ENCODE measurements around the gene GK2. TPM values are rescaled to one million over a fixed set of nuclear protein-coding genes. Genes with fewer than 3 reads are reported as not detected.

GK2 gene
- total RNA-seq, 1 experiment from 2014 or later, result not detected

DNA sequence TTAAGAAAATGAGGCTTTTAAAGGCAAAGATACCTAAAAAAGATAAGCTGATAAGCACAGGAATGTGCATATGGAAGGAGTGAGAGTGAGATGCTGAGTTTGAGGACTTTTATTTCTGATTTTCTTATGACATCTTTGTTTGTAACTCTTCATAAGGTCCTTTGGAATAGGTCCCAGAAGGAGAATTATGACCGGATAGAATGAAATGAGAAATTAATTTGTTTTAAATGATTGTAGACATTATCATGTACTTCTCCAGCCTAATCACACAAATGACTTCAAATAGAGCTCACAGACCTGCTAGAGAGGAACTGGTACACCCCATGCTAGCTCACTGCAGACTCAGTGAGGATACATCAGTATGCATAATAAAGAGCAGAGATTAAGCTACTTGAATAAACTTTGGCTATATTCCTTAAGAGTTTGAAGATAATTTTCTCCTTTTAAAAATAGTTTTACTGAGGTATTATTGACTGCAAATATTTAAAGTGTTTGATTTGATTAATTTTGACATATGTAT lies 5.6 kb downstream of the GK2 start:
- no peaks in the 10 kb centered on the region for H3K36me3 ChIP-seq (ENCODE audit: control insufficient read depth, insufficient read depth, low read length)
- TF ChIP-seq, protein P1, sequence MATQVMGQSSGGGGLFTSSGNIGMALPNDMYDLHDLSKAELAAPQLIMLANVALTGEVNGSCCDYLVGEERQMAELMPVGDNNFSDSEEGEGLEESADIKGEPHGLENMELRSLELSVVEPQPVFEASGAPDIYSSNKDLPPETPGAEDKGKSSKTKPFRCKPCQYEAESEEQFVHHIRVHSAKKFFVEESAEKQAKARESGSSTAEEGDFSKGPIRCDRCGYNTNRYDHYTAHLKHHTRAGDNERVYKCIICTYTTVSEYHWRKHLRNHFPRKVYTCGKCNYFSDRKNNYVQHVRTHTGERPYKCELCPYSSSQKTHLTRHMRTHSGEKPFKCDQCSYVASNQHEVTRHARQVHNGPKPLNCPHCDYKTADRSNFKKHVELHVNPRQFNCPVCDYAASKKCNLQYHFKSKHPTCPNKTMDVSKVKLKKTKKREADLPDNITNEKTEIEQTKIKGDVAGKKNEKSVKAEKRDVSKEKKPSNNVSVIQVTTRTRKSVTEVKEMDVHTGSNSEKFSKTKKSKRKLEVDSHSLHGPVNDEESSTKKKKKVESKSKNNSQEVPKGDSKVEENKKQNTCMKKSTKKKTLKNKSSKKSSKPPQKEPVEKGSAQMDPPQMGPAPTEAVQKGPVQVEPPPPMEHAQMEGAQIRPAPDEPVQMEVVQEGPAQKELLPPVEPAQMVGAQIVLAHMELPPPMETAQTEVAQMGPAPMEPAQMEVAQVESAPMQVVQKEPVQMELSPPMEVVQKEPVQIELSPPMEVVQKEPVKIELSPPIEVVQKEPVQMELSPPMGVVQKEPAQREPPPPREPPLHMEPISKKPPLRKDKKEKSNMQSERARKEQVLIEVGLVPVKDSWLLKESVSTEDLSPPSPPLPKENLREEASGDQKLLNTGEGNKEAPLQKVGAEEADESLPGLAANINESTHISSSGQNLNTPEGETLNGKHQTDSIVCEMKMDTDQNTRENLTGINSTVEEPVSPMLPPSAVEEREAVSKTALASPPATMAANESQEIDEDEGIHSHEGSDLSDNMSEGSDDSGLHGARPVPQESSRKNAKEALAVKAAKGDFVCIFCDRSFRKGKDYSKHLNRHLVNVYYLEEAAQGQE (IDR thresholded peaks at IDR 0.05; ENCODE audit: insufficient read depth in 1 of 2, low read depth in 2 of 2, low read length in 1 of 2), result no peak
- no peak for TF ChIP-seq TCF7L2 (IDR thresholded peaks at IDR 0.05; ENCODE audit: low read depth, low read length)
- no peak for TF ChIP-seq SIN3A (IDR thresholded peaks at IDR 0.05; ENCODE audit: borderline replicate concordance, insufficient read depth, low read depth, low read length)
- TF ChIP-seq POLR2AphosphoS5 (IDR thresholded peaks at IDR 0.05; ENCODE audit: low read depth, low read length), result no peak
- TF ChIP-seq, protein P2, sequence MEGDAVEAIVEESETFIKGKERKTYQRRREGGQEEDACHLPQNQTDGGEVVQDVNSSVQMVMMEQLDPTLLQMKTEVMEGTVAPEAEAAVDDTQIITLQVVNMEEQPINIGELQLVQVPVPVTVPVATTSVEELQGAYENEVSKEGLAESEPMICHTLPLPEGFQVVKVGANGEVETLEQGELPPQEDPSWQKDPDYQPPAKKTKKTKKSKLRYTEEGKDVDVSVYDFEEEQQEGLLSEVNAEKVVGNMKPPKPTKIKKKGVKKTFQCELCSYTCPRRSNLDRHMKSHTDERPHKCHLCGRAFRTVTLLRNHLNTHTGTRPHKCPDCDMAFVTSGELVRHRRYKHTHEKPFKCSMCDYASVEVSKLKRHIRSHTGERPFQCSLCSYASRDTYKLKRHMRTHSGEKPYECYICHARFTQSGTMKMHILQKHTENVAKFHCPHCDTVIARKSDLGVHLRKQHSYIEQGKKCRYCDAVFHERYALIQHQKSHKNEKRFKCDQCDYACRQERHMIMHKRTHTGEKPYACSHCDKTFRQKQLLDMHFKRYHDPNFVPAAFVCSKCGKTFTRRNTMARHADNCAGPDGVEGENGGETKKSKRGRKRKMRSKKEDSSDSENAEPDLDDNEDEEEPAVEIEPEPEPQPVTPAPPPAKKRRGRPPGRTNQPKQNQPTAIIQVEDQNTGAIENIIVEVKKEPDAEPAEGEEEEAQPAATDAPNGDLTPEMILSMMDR (IDR thresholded peaks at IDR 0.05), result no peak
- no peaks in the 10 kb centered on the region for H3K27me3 ChIP-seq (ENCODE audit: control insufficient read depth, insufficient read depth, low read length)
- H3K4me1 ChIP-seq (ENCODE audit: control insufficient read depth, insufficient read depth, low read length), result no peaks in the 10 kb centered on the region
- in situ Hi-C loops (cut with HindIII; ENCODE audit: low pct_unique_long_range_greater_than_20kb, low sequenced_read_pairs), result no loop called here
- H3K4me3 ChIP-seq (ENCODE audit: low read depth in 2 of 2, low read length in 2 of 2), result no peak overlapping the region
- POLR2A ChIA-PET, result no interaction called here
- CTCF ChIA-PET, result no interaction called here
- no peaks in the 10 kb centered on the region for H3K9me3 ChIP-seq (ENCODE audit: control insufficient read depth, insufficient read depth, low read depth, low read length)
- DNase-seq (ENCODE audit: low read depth, low spot score) (no peak), ATAC-seq (no peak)
- no peak overlapping the region for H3K27ac ChIP-seq (ENCODE audit: low read length)
- intact Hi-C loops (cut with micrococcal nuclease; ENCODE audit: unreplicated experiment), result no loop called here
- no TSS peak for BruUV-seq (replicated peaks)

DNA sequence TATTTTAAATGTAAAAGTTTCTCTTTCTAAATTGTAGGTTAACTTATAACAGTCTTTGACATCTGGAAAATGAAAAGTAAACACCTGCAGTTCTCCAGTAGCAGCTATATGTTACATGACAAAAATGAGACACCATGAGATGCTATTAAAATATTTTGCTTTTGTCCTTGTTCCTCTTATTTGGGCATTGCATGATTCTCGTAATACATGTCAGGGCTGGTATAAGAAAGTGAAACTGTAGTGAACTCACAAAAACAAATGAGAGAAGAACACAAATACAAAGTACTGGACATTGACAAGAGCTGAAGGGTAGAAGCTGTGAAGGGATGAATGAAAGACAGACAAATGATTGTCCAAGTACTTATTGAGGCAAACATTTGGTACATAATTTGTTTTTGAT lies 9.0 kb downstream of the GK2 start:
- ATAC-seq (no peak), DNase-seq (ENCODE audit: low read depth, low spot score) (no peak)
- no TSS peak for BruUV-seq (replicated peaks)
- in situ Hi-C loops (cut with HindIII; ENCODE audit: low pct_unique_long_range_greater_than_20kb, low sequenced_read_pairs) (no loop called here), intact Hi-C loops (cut with micrococcal nuclease; ENCODE audit: unreplicated experiment) (no loop called here)
- Histone ChIP-seq H3K9me3 (ENCODE audit: control insufficient read depth, insufficient read depth, low read depth, low read length) (no peaks in the 10 kb centered on the region), H3K4me1 (ENCODE audit: control insufficient read depth, insufficient read depth, low read length) (no peaks in the 10 kb centered on the region), H3K36me3 (ENCODE audit: control insufficient read depth, insufficient read depth, low read length) (no peaks in the 10 kb centered on the region), H3K27me3 (ENCODE audit: control insufficient read depth, insufficient read depth, low read length) (no peaks in the 10 kb centered on the region), H3K4me3 (ENCODE audit: low read depth in 2 of 2, low read length in 2 of 2) (no peak overlapping the region), H3K27ac (ENCODE audit: low read length) (no peak overlapping the region)
- TF ChIP-seq TCF7L2 (IDR thresholded peaks at IDR 0.05; ENCODE audit: low read depth, low read length) (no peak), POLR2AphosphoS5 (IDR thresholded peaks at IDR 0.05; ENCODE audit: low read depth, low read length) (no peak)
- CTCF ChIA-PET, result no interaction called here
- POLR2A ChIA-PET, result no interaction called here

DNA sequence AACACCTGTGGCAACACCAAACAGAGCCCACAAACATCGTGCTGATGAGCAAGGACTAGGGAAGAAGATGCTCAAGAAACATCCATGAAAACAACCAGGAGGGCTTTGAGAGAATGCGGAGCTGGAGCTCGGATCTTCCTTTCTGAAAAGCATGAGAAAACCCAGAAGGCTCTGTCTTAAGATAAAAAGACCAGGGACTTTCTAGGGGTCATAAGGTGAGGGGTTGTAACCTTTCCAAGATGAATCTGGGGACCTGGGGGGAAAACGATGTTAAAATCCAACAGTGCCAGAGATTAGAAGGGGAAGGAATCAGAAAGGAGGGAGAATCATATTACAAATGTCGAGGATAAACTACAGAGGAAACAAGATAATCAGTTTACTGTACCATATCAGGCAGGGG lies 10.1 kb downstream of the GK2 start:
- H3K27ac ChIP-seq (ENCODE audit: low read length), result no peak overlapping the region
- no peaks in the 10 kb centered on the region for H3K36me3 ChIP-seq (ENCODE audit: control insufficient read depth, insufficient read depth, low read length)
- H3K4me1 ChIP-seq (ENCODE audit: control insufficient read depth, insufficient read depth, low read length), result no peaks in the 10 kb centered on the region
- DNase-seq (ENCODE audit: low read depth, low spot score) (no peak), ATAC-seq (no peak)
- intact Hi-C loops (cut with micrococcal nuclease; ENCODE audit: unreplicated experiment) (no loop called here), in situ Hi-C loops (cut with HindIII; ENCODE audit: low pct_unique_long_range_greater_than_20kb, low sequenced_read_pairs) (no loop called here)
- no TSS peak for BruUV-seq (replicated peaks)
- H3K4me3 ChIP-seq (ENCODE audit: low read depth in 2 of 2, low read length in 2 of 2), result no peak overlapping the region
- ChIA-PET CTCF (no interaction called here), POLR2A (no interaction called here)
- H3K27me3 ChIP-seq (ENCODE audit: control insufficient read depth, insufficient read depth, low read length), result no peaks in the 10 kb centered on the region
- TF ChIP-seq, protein P1 (IDR thresholded peaks at IDR 0.05; ENCODE audit: insufficient read depth in 1 of 2, low read depth in 2 of 2, low read length in 1 of 2), result no peak
- TF ChIP-seq TCF7L2 (IDR thresholded peaks at IDR 0.05; ENCODE audit: low read depth, low read length), result no peak
- TF ChIP-seq POLR2AphosphoS5 (IDR thresholded peaks at IDR 0.05; ENCODE audit: low read depth, low read length), result no peak
- no peak for TF ChIP-seq SIN3A (IDR thresholded peaks at IDR 0.05; ENCODE audit: borderline replicate concordance, insufficient read depth, low read depth, low read length)
- H3K9me3 ChIP-seq (ENCODE audit: control insufficient read depth, insufficient read depth, low read depth, low read length), result no peaks in the 10 kb centered on the region
